Measurements from ENCODE around the gene CYB561. TPM values are rescaled to one million over a fixed set of nuclear protein-coding genes. Genes with fewer than 3 reads are reported as not detected.

Gene CYB561
- total RNA-seq, 1 experiment from 2014 or later: 36.1 TPM

DNA sequence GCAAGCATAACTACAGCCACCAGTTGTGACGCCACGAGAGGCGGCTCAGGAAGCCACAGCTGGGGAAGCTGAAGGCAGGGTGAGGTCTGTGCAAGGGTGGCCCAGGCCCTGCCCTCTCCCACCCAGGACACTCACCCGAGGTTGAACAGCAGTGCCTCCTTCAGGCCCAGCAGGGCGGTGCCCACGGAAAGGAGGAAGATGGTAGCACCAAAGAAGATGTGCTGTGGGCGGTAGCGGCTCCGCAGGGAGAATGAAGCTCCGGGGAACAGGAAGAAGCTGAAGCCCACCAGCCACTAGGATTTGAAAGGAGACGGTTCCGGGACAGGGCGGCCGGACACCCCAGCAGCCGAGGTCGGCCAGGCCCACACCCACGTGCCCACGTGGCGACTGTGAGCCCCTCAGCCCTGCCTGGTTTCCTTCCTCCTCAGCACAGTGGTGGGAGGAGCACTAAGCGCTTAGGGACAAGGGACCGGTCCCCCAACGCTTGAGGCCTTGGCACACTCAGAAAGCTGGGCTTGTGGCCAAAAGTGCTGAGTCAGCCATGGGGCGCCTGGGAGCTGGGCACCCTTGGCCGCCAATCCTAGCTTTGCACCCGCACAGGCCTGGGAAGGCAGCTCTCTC lies 11.0 kb downstream of the CYB561 start:
- peak; percentile 96 for DNase-seq (ENCODE audit: low read depth)

DNA sequence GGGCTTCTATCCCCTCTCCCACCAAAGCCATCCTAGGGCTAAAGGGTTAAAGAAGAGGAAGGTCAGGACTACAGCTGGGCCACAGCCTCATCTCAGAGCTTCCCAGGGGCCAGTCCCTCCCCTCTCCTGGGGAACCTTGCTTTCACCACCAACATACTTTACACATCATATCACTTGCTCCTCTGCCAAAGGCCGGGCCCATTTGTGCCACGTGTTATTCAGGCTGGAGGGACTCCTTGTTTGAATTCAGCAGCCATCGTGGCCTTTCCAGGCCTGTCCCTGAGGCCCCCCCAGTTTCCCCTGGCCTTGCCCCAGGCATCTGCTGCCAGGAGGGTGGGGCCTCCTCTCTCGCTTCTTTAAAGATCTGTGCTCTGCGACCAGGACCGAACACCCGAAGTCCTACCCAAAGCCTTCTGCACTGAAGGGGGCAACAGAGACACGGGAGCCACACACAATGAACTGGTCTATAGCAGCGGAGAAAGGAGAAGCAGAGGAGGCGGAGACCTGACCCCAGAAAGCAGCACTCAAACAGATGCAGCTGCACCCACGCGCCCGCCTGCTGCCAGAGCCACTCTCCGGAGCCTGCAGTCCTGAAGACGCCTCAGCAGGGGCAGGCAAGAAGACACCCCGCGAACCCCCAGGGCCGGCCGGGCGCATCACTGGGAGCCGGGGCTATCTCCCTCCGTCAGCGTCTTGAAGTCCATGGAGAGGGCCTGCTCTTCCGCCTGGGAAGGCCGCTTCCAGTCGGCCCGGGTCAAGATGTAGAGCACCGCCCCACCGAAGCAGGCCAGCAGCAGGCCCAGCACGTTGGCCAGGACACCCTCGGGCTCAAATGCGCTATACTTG lies 12.1 kb downstream of the CYB561 start:
- DNase-seq (ENCODE audit: low read depth): peak; percentile 97

DNA sequence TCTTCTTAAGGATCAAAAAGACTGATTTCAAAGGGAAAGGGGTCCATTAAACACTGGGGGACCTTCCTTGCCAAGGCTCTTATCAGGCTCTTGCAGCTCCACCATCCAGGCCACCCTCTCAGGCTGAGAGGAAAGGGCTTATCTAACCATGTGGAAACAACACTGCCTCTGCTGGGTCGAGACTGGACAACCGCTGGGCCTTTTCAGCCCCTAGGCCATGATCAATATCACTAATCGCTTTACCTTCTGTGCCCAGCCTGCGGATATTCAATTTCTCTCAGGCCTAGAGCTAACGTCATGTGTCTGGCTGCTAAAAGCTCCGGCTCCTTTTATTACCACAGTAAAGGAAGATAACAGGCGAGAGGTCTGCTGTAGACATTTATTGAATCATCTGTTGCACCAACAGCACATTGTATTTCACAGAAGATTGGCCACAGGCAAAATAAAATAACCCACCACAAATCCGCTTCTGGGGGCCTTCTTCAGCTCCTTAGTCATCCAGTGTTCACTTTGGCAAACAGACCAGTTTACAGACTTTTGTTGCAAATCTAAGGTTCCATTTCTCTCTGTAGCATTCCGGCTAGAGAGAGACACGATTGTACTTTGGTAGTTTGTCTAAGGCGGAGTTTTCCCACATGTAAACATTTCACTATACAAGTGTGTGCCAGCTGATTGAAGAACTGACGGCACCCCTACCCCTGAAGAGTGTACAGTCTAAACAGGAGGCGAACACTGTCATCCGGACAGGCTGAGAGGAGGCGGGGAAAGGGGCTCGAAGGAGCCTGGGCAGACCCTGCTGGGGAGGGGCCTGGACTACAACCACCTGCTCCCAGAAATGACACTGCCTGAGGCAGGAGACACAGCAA lies 13.9 kb downstream of the CYB561 start:
- peak; percentile 75 for DNase-seq (ENCODE audit: low read depth)

DNA sequence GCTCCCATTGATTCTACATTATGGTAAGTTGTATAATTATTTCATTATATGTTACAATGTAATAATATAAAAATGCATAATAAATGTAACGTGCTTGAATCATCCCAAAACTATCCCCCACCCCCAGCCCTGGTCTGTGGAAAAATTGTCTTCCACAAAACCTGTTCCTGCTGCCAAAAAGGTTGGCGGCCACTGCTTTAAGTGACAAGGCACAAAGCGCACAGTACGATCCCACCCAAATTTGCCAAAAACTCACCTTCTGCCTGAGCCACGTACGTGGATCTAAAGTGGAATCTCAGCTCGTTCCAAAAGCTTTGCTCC lies 14.5 kb downstream of the CYB561 start:
- DNase-seq (ENCODE audit: low read depth): no peak

DNA sequence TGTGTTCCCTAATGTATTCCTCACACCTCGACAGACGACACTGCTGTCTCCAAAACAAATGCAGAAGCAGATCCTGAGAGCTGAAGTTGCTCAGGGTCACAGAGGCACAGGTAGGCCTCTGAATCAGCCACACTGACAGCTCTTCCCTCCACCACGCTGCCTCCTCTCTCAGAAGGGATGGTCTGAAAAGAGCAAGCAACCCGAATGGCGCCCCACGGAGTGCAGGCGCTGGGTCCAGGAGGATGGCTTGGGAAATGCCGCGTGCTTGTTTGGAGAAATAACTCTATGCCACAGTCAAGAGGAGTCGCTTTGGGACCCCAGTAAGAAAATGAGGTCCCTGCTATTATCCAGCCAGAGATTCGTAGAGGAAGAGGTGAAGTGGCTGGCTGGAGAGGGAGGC lies 15.9 kb downstream of the CYB561 start:
- DNase-seq (ENCODE audit: low read depth): no peak

DNA sequence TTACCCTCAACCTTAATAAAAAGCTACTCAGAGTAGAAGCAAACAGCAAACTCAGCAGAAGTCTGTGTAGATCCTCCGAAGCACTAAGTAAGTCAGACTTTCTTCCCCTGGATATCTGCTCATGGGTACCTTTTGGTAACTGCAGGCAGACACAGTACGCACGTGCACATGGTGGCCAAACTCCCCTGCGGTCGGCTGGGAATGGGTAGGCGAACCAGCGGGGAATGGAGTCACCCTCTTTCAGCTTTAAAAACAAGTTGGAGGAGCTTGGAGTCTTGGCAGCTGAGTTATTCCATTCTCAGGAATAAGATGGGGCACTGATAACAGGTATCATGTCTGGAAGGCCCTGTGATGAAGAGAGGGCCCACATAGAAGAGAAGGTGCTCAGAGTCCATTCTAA lies 16.3 kb downstream of the CYB561 start:
- no peak for DNase-seq (ENCODE audit: low read depth)

DNA sequence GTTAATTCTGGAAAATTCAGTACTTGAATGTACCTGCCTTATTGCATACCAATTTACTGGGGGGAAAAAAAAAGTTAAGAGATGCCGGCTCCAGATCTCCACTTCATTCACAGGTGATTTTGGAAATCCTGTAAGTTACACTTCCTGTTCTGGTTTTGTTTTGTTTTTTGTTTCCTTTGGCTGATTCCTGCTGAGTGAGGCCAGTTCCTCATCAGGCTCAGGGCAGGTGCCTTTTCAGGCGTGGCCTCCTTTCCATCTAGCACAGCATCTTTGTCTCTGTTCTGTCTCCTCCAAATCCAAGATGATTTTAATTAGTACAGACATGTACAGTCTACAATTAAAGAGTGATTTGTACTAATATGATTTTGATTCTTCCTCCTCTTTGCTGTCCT lies 19.2 kb downstream of the CYB561 start:
- no peak for DNase-seq (ENCODE audit: low read depth)

DNA sequence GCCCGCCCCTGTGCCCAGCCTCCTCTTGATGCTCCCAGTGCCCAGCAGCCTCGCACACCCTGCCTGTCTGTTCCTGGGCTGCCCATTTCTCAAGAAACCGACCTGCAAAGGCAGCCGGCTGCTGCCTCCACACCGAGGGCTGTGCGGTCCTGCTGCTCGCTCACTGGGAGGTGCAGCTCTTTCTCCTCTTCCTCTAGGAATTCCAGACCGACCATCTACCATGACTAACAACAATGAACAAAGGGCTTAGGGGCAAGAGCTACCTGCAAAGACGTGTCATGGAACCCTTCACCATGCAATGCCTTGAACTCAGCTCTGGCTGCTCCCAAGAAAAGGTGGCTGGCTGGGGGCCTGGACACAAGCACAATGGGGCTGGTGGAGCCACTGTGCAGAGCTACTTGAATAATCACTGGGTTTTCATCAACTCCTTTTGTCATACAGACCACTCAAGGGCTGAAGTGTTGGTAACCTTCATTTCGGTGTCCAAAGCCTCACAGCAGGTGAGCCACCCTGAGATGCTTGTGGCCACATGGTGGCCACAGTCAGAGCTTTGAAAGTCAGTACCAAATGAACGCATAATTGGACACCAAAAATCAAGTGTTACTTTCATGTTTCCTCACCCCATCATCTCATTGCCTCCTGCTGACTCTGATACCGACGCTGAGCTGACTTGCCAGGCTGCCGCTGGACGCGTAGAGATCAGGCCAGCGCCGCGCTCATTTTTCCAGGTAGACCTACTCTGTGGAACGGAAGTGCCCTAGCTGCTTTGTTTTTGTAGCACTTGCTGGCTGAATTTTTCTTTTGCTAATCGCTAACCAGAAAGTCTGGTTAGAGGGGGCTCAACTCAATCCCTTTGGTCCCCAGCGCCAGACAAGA lies 19.8 kb downstream of the CYB561 start:
- no peak for DNase-seq (ENCODE audit: low read depth)

DNA sequence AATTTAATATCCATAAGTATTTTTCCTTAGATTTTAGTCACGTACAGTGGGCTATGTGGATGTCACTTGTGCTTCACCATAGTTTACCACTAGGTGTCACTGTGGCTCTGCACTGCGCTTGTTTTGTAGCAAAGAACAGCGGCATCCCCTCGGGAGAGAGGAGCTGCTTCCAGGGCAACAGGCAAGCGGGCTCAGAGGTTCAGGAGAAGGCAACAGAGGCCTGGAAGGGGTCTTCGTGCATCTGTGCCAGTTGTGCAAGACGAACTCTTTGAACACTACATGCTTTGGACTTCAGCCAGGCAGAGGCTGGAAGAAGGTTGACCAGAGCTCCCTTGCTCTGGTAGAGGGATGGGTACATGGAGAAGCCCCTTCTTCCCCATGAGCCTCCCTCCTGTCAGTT lies 20.6 kb downstream of the CYB561 start:
- DNase-seq (ENCODE audit: low read depth): peak; percentile 70

DNA sequence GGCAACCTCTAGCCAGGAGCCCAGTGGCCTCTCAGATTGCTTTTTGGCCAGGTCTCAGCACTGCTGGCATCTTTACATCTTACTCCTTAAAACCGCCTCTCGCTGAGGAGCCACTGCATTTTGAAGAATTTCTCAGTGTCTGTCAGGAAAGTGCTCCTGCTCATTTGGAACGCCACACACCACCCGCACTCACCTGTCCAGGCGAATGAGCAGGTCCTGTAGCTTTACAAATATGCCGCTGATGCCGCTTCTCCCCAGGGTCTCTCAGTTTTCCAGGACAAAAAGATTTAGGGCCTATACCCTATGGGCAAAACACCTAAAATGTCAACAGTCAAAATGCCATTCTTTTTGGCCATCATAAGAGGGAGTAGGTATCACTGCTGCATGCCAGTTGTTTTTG lies 22.1 kb downstream of the CYB561 start:
- no peak for DNase-seq (ENCODE audit: low read depth)

DNA sequence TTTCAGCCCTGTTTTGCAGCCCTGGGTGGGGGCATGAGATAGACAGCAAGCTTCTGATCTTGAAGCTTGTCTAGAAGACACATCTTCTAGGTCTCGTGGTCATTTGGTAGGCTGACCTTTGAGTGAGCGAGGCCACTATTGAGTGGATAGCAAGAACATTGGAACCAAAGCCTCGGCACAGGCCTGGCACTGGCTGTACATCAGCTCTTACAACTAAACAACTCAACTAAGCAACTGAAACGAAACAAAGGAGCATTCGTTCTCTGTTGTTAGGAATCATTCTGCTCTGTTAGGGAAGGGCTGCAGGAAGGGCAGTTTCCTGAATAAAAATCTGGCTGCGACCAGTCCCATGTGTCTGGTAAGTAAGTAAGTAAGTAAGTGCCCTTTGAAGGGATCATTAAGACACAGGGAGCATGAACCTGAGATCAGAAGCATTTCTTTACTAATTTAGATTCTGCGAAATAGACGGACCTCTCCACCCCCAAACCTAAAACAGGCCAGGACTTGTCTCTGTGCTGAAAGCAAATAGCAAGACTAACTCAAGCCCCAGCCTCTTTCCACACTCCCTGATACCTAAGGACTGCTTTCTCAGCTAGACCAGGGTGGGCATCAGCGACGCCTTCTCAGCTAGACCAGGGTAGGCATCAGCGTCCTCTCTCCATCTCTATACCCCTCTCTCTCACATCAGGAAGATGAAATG lies 22.7 kb downstream of the CYB561 start:
- no peak for DNase-seq (ENCODE audit: low read depth)

DNA sequence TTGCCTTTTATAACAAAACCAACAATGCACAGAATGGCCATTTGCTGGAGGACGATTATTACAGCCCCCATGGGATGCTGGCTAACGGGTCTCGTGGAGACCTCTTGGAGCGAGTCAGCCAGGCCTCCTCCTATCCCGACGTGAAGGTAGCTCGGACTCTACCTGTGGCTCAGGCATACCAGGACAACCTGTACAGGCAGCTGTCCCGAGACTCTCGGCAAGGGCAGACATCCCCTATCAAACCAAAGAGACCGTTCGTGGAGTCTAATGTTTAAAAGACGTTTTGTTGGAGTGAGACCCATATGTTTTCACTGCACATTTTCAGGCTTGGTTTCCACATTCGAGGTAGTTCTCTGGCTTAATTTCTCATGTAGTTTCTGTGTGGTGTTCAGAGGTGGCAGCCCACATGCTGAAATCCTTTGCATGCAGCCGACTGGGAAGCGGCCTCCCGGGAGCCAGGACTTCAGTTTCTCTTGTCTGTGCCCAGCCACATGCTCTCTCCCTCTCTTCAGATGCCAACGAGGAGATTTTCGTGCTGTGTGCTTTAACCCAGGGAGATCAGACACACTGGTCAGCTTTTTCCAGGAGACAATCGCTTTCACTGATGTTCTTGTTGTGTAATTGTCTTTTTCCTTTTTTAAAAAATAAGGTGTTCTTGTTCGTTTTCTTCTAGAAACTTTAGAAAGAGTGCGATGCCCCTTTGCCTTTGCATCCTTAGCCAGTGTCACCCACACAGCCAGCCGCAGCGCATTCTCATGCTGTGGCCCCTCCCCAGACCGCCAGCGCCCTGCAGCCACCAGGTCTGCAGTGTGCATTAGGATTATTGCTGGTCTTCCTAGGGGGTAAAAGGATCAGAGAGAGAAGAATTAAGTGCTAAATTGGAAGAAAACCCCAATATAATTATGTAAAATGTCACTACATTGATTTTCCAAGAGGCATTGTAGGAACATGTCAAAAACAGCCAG lies 24.1 kb downstream of the CYB561 start:
- no peak for DNase-seq (ENCODE audit: low read depth)

DNA sequence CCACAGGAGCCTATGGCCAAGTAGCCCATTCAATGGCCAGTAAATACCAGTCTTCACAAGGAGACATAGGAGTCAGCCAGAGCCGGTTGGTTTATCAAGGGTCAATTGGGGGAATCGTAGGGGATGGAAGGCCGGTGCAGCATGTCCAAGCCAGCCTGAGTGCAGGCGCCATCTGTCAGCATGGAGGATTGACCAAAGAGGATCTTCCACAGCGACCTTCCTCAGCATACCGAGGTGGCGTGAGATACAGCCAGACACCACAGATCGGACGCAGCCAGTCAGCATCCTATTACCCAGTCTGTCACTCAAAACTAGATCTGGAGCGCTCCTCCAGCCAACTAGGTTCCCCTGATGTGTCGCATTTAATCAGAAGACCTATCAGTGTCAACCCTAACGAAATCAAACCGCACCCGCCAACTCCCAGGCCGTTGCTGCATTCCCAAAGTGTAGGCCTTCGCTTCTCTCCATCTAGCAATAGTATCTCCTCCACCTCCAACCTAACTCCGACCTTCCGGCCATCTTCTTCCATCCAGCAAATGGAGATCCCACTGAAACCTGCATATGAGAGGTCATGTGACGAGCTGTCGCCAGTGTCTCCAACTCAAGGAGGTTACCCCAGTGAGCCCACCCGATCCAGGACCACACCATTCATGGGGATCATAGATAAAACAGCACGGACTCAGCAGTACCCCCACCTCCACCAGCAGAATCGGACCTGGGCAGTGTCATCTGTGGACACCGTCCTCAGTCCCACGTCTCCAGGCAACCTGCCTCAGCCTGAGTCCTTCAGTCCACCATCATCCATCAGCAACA lies 25.0 kb downstream of the CYB561 start:
- no peak for DNase-seq (ENCODE audit: low read depth)

DNA sequence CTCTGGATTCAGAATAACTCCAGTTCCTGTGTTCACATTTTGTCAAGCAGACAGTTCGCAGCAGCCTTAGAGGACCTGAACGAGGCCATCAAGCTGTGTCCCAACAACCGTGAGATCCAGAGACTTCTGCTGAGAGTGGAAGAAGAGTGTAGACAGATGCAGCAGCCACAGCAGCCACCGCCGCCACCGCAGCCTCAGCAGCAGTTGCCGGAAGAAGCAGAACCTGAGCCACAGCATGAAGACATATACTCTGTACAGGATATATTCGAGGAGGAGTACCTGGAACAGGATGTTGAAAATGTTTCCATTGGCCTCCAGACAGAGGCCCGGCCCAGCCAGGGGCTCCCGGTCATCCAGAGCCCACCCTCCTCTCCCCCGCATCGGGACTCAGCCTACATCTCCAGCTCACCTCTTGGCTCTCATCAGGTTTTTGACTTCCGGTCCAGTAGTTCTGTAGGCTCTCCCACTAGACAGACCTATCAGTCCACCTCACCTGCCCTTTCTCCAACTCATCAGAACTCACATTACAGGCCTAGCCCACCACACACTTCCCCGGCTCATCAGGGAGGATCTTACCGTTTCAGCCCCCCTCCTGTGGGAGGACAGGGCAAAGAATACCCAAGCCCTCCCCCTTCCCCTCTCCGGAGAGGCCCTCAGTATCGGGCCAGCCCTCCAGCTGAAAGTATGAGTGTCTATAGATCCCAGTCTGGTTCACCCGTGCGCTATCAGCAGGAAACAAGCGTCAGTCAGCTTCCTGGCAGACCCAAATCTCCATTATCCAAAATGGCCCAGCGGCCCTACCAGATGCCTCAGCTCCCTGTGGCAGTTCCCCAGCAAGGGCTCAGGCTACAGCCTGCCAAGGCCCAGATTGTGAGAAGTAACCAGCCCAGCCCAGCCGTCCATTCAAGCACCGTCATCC lies 25.9 kb downstream of the CYB561 start:
- no peak for DNase-seq (ENCODE audit: low read depth)

DNA sequence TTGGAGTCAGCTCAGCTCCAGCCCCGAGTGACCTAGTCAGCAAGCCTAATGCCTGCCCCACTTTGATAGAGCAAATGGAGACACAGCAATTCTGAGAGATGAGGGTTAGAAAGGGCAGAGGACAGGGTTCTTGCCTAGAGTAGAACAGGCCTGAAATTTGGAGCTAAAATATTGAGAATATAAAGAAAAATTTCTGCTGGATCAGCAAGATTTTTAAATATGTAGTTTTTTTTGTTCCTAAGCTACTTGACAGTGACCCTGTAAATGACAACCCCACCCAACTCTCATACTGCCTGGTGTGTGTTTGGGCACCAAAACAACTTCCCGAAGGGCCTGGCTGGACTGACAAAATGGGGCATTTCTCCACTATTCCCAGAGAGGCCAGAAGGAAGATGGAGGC lies 26.7 kb downstream of the CYB561 start:
- DNase-seq (ENCODE audit: low read depth): no peak

DNA sequence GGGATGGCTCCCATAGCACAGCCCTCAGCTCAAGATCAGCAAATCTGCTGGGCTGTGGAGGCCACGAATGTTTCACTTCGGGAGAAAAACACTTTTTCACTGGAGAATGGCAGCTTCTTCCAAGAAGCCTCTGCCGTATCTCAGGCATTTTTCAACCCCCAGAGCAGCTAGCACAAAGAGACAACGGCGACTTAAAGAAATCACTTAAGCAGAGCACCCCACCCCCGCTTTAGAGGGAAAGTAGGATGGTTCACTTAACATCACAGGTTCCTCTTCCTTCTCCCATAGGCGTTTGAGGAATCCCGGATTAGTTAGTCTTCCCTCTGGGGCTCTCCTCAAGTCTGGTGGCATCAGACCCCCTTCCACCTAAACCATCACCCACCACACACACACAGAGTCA lies 27.6 kb downstream of the CYB561 start:
- no peak for DNase-seq (ENCODE audit: low read depth)

DNA sequence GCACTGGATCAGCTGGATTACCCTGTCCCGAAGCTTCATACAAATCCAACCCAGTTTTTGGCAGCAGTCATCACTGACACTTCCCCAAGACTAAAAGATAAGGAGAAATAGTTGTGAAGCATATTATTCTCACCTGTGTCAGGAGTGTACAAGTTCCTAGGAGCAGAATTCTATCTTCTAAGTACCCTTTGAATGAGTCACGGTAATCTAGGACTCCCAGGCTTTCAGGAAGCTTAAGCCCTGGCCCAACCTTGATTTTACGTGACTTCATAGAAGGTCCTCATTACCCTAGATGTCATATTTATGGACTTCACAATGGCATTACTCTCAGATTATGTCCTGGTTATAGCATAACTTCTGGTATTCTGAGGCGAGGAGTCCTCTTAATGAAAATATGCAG lies 31.9 kb downstream of the CYB561 start:
- no peak for DNase-seq (ENCODE audit: low read depth)

DNA sequence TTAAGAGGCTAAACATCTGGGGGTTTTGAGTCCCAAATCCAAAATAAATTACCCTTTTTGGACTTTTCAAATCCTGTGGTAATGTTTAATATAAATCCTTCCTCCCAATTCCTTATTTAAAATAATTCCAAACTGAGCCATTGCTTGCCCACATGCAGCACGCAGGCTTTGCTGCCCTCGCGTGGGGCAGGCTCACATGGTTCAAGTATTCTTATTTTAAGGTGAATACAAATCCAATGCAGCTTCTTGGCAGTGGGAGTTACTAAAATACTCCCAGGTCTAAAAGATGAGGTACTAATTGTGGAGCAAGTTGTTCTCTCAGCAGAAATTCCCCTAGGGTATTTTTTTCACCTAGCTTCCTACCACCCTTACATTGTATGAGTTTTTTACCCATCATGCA lies 33.0 kb downstream of the CYB561 start:
- no peak for DNase-seq (ENCODE audit: low read depth)

All from M059J (cell line).